Activated CD8-positive, alpha-beta T cell treated with anti-CD3 and anti-CD28 coated beads for 36 hours (primary cell): ENCODE measurements around the gene CAPN1. TPM values are rescaled to one million over a fixed set of nuclear protein-coding genes. Genes with fewer than 3 reads are reported as not detected.
"Not testable (repeated sequence)": the region's sequence is repeated elsewhere in the genome, so short reads cannot be mapped to it uniquely, and the experiment has no call there.

Experiments
- ATAC-seq: fragments of 200-7000 bp; cut with Tn5 transposase; one replicate; pipeline ENCODE4 v1.10.0; 2021; ENCODE audit warnings: mild to moderate bottlenecking, moderate library complexity
- CTCF ChIA-PET: fragments of 350-600 bp; sonication (Branson Sonifier 250); formaldehyde crosslinking; loops from one replicate; lab custom pipeline; 2021; ENCODE audit warnings: antibody characterized with exemption; lab: Charles Lee
- POLR2A ChIA-PET: fragments of 350-600 bp; sonication (Branson Sonifier 250); formaldehyde crosslinking; loops from one replicate; lab custom pipeline; 2021; ENCODE audit warnings: antibody characterized with exemption; lab: Charles Lee
- DNase-seq: peaks from one replicate; pipeline ENCODE4 v3.0.0-alpha.2; 2020
- H3K27ac Mint-ChIP-seq: one replicate; pipeline ENCODE4 v1.8.0; 2021; ENCODE audit warnings: mild to moderate bottlenecking, mixed read lengths
- H3K27me3 Mint-ChIP-seq: one replicate; pipeline ENCODE4 v1.8.0; 2021; ENCODE audit warnings: mixed read lengths
- H3K36me3 Mint-ChIP-seq: one replicate; pipeline ENCODE4 v1.8.0; 2021; ENCODE audit warnings: low read depth, mixed read lengths
- H3K4me1 Mint-ChIP-seq: one replicate; pipeline ENCODE4 v1.8.0; 2021; ENCODE audit warnings: low read depth, mixed read lengths
- H3K4me3 Mint-ChIP-seq: one replicate; pipeline ENCODE4 v1.8.0; 2021; ENCODE audit warnings: mild to moderate bottlenecking, moderate library complexity, mixed read lengths
- H3K9me3 Mint-ChIP-seq: one replicate; pipeline ENCODE4 v1.8.0; 2021; ENCODE audit warnings: mixed read lengths
- intact Hi-C: fragments of 100-400 bp; cut with micrococcal nuclease; formaldehyde crosslinking; loops from one replicate; pipeline ENCODE4 v1.10.0; 2022
- total RNA-seq, 2 experiments: library from RNA; stranded (reverse); gene quantifications; one replicate each; pipeline ENCODE4 v1.2.3, GENCODE V29; 2021
- TF ChIP-seq, protein P1 (sequence below): fragments of 200-600 bp; IDR thresholded peaks from one replicate; pipeline ENCODE4 v1.8.0; 2022; ENCODE audit warnings: antibody characterized with exemption, mild to moderate bottlenecking

CAPN1 gene
- total RNA-seq, 2 experiments from 2014 or later = 72.6 to 74.7 TPM

DNA sequence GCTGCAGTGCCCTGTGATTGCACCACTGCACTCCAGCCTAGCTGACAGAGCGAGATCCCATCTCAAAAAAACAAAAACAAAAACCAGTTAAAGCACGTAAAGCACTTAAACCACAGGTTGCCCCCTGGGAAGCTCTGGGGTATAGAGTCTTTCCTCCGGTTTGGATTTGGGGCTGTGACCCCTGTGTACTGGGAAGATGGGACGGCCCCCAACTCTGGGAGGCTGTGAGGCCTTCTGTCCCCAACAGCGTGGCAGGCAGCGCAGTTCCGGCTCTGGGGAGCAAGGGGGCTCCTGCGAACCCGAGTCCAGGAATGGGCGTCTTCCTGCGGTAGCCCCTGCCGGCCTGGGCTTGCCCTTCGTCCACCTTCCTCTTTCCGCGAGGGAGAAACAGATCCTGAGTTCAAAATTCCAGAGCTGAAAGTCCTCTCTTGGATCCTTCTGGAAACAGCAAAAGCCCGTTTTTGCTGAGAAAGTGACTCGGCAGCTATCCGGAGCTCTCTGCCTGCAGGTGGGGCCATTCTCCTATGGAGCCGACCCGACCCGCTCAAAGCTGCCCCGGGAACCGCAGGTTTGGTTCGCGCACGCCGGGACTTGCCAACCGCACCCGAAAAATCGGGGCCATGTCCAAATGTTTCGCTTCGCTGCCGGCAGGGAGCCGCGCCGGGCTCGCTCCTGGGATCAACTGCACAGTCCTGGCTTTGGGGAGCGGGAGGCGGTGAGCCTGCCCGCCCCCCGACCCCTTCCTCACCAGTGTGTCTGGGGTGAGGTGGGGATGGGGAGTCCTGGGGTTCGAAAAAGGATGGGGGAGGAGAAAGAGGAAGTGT lies 43.8 kb downstream of the CAPN1 start:
- peak overlapping the region; percentile 72 for H3K4me3 Mint-ChIP-seq
- intact Hi-C loops = loop anchor here (10.0 kb wide), 1 partner anchor 89 kb away; the partner anchor contains the start of gene CDC42EP2
- H3K27me3 Mint-ChIP-seq = peaks cover 19% of the 10 kb centered on the region
- peaks cover 7% of the 10 kb centered on the region for H3K4me1 Mint-ChIP-seq
- H3K36me3 Mint-ChIP-seq = no peaks in the 10 kb centered on the region
- ATAC-seq (peak; percentile 85), DNase-seq (peak; percentile 76)
- no peaks in the 10 kb centered on the region for H3K9me3 Mint-ChIP-seq
- H3K27ac Mint-ChIP-seq = no peak overlapping the region
- TF ChIP-seq, protein P1, sequence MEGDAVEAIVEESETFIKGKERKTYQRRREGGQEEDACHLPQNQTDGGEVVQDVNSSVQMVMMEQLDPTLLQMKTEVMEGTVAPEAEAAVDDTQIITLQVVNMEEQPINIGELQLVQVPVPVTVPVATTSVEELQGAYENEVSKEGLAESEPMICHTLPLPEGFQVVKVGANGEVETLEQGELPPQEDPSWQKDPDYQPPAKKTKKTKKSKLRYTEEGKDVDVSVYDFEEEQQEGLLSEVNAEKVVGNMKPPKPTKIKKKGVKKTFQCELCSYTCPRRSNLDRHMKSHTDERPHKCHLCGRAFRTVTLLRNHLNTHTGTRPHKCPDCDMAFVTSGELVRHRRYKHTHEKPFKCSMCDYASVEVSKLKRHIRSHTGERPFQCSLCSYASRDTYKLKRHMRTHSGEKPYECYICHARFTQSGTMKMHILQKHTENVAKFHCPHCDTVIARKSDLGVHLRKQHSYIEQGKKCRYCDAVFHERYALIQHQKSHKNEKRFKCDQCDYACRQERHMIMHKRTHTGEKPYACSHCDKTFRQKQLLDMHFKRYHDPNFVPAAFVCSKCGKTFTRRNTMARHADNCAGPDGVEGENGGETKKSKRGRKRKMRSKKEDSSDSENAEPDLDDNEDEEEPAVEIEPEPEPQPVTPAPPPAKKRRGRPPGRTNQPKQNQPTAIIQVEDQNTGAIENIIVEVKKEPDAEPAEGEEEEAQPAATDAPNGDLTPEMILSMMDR = peak; percentile 58
- POLR2A ChIA-PET = interaction anchor here (1.1 to 2.9 kb wide), 4 partner anchors 13 to 197 kb away, joined by 3 to 14 read pairs (median 4); partner anchors contain the start of genes CDC42EP2 and POLA2
- CTCF ChIA-PET = interaction anchor here (0.6 to 6.0 kb wide), 27 partner anchors 10 to 305 kb away, joined by 3 to 55 read pairs (median 5); partner anchors contain the start of genes CAPN1, CDC42EP2, DPF2 and POLA2

DNA sequence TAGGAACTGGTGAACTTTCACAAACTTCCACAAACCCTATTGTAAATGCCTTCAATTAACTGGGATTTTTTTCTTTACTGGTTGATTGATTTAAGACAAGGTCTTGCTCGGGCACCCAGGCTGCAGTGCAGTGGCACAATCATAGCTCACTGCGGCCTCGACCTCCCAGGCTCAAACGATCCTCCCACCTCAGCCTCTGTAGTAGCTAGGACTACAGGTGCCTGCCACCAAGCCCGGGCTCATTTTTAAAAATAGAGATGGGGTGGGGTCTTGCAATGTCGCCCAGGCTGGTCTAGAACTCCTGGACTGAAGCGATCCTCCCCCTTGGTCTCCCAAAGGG lies 44.3 kb downstream of the CAPN1 start:
- intact Hi-C loops = loop anchor here (10.0 kb wide), 1 partner anchor 89 kb away; the partner anchor contains the start of gene CDC42EP2
- ATAC-seq = no peak
- TF ChIP-seq, protein P1 = no peak
- Mint-ChIP-seq H3K27ac (no peak overlapping the region), H3K9me3 (no peaks in the 10 kb centered on the region), H3K36me3 (no peaks in the 10 kb centered on the region), H3K4me1 (peaks cover 7% of the 10 kb centered on the region), H3K27me3 (peaks cover 19% of the 10 kb centered on the region), H3K4me3 (peak overlapping the region; percentile 72)
- no peak for DNase-seq
- CTCF ChIA-PET = interaction anchor here (0.6 to 6.0 kb wide), 22 partner anchors 10 to 108 kb away, joined by 3 to 55 read pairs (median 6); partner anchors contain the start of genes CDC42EP2, DPF2, POLA2 and SPDYC
- POLR2A ChIA-PET = interaction anchor here (1.1 to 2.9 kb wide), 4 partner anchors 14 to 197 kb away, joined by 3 to 14 read pairs (median 4); partner anchors contain the start of genes CDC42EP2 and POLA2

DNA sequence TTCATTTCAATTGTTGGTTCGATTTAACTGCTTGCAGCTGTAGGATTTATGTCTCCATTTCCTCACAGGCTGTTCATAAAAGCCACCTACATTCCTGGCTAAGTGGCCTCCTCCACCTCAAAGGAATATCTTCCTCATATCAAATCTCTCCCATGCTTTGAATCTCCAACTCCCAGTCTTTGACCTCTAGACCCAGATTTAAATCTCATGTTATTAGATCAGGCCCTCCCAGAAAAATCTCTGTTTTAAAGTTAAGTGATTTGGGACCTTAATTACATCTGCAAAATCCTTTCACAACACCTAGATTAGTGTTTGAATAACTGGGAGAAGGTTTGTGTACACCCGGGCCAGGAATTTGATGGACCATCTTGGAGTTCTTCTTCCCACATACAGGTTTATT lies 46.2 kb downstream of the CAPN1 start:
- Mint-ChIP-seq H3K4me3 (no peak overlapping the region), H3K27me3 (peaks cover 19% of the 10 kb centered on the region), H3K9me3 (no peaks in the 10 kb centered on the region), H3K4me1 (peaks cover 7% of the 10 kb centered on the region), H3K27ac (no peak overlapping the region), H3K36me3 (no peaks in the 10 kb centered on the region)
- ATAC-seq = no peak
- ChIA-PET CTCF (interaction anchor here (1.4 to 6.0 kb wide), 4 partner anchors 22 to 101 kb away, joined by 3 to 55 read pairs (median 20); partner anchors contain the start of gene CDC42EP2), POLR2A (interaction anchor here (0.6 to 1.4 kb wide), 2 partner anchors 83 to 132 kb away, joined by 3 read pairs; partner anchors contain the start of gene VPS51)
- TF ChIP-seq, protein P1 = no peak
- intact Hi-C loops = loop anchor here (10.0 kb wide), 1 partner anchor 87 kb away; the partner anchor contains the start of gene CDC42EP2
- DNase-seq = no peak

DNA sequence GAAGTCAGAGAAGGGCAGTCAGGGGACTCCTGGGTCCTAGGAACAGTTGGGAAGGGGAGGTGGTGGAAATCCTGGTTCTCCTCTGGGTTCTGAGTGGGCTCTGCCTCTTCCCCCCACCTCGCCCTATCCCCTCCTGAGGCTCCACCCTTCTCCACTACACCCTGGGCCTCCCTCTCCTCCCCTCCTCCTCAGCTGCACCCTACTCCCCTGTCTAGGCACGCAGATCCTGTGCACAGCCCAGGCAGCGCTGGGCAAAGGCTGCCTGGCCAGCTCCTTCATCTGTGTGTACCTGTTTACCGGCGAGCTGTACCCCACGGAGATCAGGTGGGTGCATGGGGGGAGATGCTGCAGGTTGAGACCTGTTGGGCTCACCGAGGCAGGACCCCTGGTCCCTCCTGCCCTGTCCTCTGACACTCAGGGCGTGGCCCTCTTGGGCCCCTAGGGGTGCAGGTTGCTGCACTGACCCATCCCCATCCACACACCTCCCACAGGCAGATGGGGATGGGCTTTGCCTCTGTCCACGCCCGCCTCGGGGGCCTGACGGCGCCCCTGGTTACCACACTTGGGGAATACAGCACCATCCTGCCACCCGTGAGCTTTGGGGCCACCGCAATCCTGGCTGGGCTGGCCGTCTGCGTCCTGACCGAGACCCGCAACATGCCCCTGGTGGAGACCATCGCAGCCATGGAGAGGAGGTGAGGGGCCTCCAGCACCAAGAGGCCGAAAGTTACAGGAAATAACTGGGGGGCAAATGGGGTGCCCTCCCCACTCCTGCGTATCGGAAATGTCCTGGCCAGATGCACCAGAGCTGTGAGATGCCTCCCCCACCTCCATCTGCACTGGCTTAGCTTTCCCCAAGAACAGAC lies 54.7 kb downstream of the CAPN1 start:
- no peak overlapping the region for H3K27ac Mint-ChIP-seq
- ATAC-seq = no peak
- intact Hi-C loops = no loop called here
- DNase-seq = no peak
- no peaks in the 10 kb centered on the region for H3K36me3 Mint-ChIP-seq
- no peaks in the 10 kb centered on the region for H3K9me3 Mint-ChIP-seq
- TF ChIP-seq, protein P1 = no peak
- ChIA-PET POLR2A (no interaction called here), CTCF (interaction anchor here (0.6 to 1.4 kb wide), 2 partner anchors 10 to 95 kb away, joined by 4 to 7 read pairs; no protein-coding TSS in a partner anchor)
- no peaks in the 10 kb centered on the region for H3K27me3 Mint-ChIP-seq
- no peak overlapping the region for H3K4me3 Mint-ChIP-seq
- no peaks in the 10 kb centered on the region for H3K4me1 Mint-ChIP-seq

DNA sequence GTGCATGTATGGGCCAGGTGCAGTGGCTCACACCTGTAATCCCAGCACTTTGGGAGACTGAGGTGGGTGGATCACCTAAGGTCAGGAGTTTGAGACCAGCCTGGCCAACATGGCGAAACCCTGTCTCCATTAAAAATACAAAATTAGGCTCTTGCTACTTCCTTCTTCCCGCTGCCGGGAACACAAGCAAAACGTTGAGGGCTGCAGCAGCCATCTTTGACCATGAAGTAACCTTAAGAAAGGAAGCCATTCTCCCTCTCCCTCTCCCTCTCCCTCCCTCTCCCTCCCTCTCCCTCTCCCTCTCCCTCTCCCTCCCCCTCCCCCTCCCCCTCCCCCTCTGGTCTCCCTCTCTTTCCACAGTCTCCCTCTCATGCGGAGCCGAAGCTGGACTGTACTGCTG lies 56.6 kb downstream of the CAPN1 start:
- H3K27me3 Mint-ChIP-seq, CTCF ChIA-PET, H3K4me1 Mint-ChIP-seq, DNase-seq, H3K36me3 Mint-ChIP-seq, H3K27ac Mint-ChIP-seq, intact Hi-C loops, POLR2A ChIA-PET, H3K4me3 Mint-ChIP-seq, H3K9me3 Mint-ChIP-seq: not testable (repeated sequence)
- ATAC-seq = peak; percentile 56
